Endodermal cell (in vitro differentiated cells): ENCODE results near the gene CDC14B. TPM values are rescaled to one million over a fixed set of nuclear protein-coding genes. Genes with fewer than 3 reads are reported as not detected.
A peak's percentile ranks its signal among the peaks of the same experiment; 100 is the strongest.
"Not testable (repeated sequence)": the region's sequence is repeated elsewhere in the genome, so short reads cannot be mapped to it uniquely, and the experiment has no call there.

ENCODE experiments used
- DNase-seq: peaks from one replicate; pipeline ENCODE4 v3.0.0-alpha.2; 2017
- H3K27ac ChIP-seq: 2 replicates; pipeline ENCODE4 v1.5.1; 2013; ENCODE audit warnings: mild to moderate bottlenecking, low read depth, low read length, moderate library complexity
- H3K27me3 ChIP-seq: 2 replicates; pipeline ENCODE4 v1.6.1; 2013; ENCODE audit warnings: mild to moderate bottlenecking, low read length, moderate library complexity; ENCODE audit not compliant: insufficient read depth, control insufficient read depth, poor library complexity, severe bottlenecking
- H3K36me3 ChIP-seq: 2 replicates; pipeline ENCODE4 v1.7.0; 2013; ENCODE audit warnings: mild to moderate bottlenecking, low read length, moderate library complexity; ENCODE audit not compliant: control insufficient read depth, insufficient read depth
- H3K4me1 ChIP-seq: one replicate; pipeline ENCODE4 v1.7.0; 2013; ENCODE audit warnings: low read length; ENCODE audit not compliant: control insufficient read depth, insufficient read depth
- H3K4me3 ChIP-seq: 2 replicates; pipeline ENCODE4 v1.5.1; 2013; ENCODE audit warnings: mild to moderate bottlenecking, low read length, moderate library complexity
- H3K9ac ChIP-seq: 2 replicates; pipeline ENCODE4 v1.6.1; 2013; ENCODE audit warnings: mild to moderate bottlenecking, low read length, moderate library complexity; ENCODE audit not compliant: poor library complexity, severe bottlenecking; ENCODE audit errors: extremely low read depth
- H3K9me3 ChIP-seq: 2 replicates; pipeline ENCODE4 v1.6.1; 2013; ENCODE audit warnings: mild to moderate bottlenecking, low read length, moderate library complexity; ENCODE audit not compliant: control insufficient read depth
- H3K27ac Mint-ChIP-seq: 2 replicates; pipeline ENCODE4 v1.8.0; 2020; ENCODE audit warnings: mixed read lengths
- H3K27me3 Mint-ChIP-seq: 2 replicates; pipeline ENCODE4 v1.8.0; 2021; ENCODE audit warnings: mild to moderate bottlenecking, mixed read lengths; ENCODE audit not compliant: insufficient read depth
- H3K36me3 Mint-ChIP-seq: 2 replicates; pipeline ENCODE4 v1.8.0; 2020; ENCODE audit warnings: low read depth, mixed read lengths
- H3K4me1 Mint-ChIP-seq: 2 replicates; pipeline ENCODE4 v1.8.0; 2020; ENCODE audit warnings: mixed read lengths
- H3K4me3 Mint-ChIP-seq: 2 replicates; pipeline ENCODE4 v1.8.0; 2020; ENCODE audit warnings: mild to moderate bottlenecking, moderate library complexity, mixed read lengths
- H3K9me3 Mint-ChIP-seq: 2 replicates; pipeline ENCODE4 v1.8.0; 2020; ENCODE audit warnings: mild to moderate bottlenecking, mixed read lengths
- CTCF ChIP-seq: fragments of 200-600 bp; sonication (generic); conservative IDR thresholded peaks from 2 replicates; pipeline ENCODE4 v1.5.0; 2021; ENCODE audit warnings: antibody characterized with exemption, mild to moderate bottlenecking
- WGBS, 2 experiments: methylation state at CpG; one replicate each; pipeline versions ENCODE4 v1.1.5 to v1.1.7; 2013; ENCODE audit warnings: missing lambda C conversion rate in 2 of 2, mixed read lengths in 1 of 2; ENCODE audit not compliant: insufficient coverage in 1 of 2, insufficient read length in 1 of 2; 5-methylcytosine and 5-hydroxymethylcytosine counted together
- total RNA-seq, 2 donors: library from RNA; stranded (reverse); fragmentation: NEBNext Ultra II Directional in 1 of 2; extraction: Animal tissue kit (Norgen Biotek cat#: 25700) in 1 of 2; gene quantifications; 2 replicates in 1 of 2; 3 replicates in 1 of 2; pipeline ENCODE4 v1.2.1, GENCODE V29; 2021

CDC14B gene
- total RNA-seq, 2 donors from 2014 or later, result 47.5 to 48.3 TPM

- DNase-seq, result peak; percentile 61
- H3K27ac ChIP-seq, H3K9ac ChIP-seq, H3K9me3 ChIP-seq, H3K4me3 Mint-ChIP-seq, H3K4me3 ChIP-seq, H3K36me3 Mint-ChIP-seq, H3K27me3 Mint-ChIP-seq, H3K4me1 ChIP-seq, H3K36me3 ChIP-seq, H3K4me1 Mint-ChIP-seq, H3K27me3 ChIP-seq: not testable (repeated sequence)
- Mint-ChIP-seq H3K27ac (peak overlapping the region; percentile 80), H3K9me3 (peaks cover 24% of the 10 kb centered on the region)
- WGBS, 2 experiments, result 81 to 83% methylated on average over 9 to 15 of the region's 15 CpGs
- peak; percentile 94 for TF ChIP-seq CTCF
Measured at GRCh38 chr9:96666653-96667362, 47.2 kb upstream of the CDC14B start.

- no peak overlapping the region for H3K4me3 Mint-ChIP-seq
- H3K27ac ChIP-seq, result no peak overlapping the region
- no peak for TF ChIP-seq CTCF
- peak; percentile 22 for DNase-seq
- no peak overlapping the region for H3K4me3 ChIP-seq
- H3K4me1 Mint-ChIP-seq, result no peaks in the 10 kb centered on the region
- no peaks in the 10 kb centered on the region for H3K27me3 ChIP-seq
- WGBS, 2 experiments, result 93 to 100% methylated on average over 4 to 6 of the region's 6 CpGs
- no peaks in the 10 kb centered on the region for H3K36me3 ChIP-seq
- no peaks in the 10 kb centered on the region for H3K27me3 Mint-ChIP-seq
- H3K9ac ChIP-seq, result no peak overlapping the region
- H3K36me3 Mint-ChIP-seq, result no peaks in the 10 kb centered on the region
- H3K27ac Mint-ChIP-seq, result peak overlapping the region; percentile 4
- H3K4me1 ChIP-seq, result no peaks in the 10 kb centered on the region
- peaks cover 18% of the 10 kb centered on the region for H3K9me3 Mint-ChIP-seq
- peaks cover 9% of the 10 kb centered on the region for H3K9me3 ChIP-seq
Measured at GRCh38 chr9:96665789-96666188, 46.1 kb upstream of the CDC14B start.

GRCh38 chr9:96663506-96664120 lies 44.0 kb upstream of the CDC14B start:
- Mint-ChIP-seq H3K27ac (no peak overlapping the region), H3K27me3 (no peaks in the 10 kb centered on the region), H3K9me3 (no peaks in the 10 kb centered on the region), H3K36me3 (no peaks in the 10 kb centered on the region), H3K4me1 (no peaks in the 10 kb centered on the region), H3K4me3 (no peak overlapping the region)
- Histone ChIP-seq H3K4me1 (no peaks in the 10 kb centered on the region), H3K9me3 (no peaks in the 10 kb centered on the region), H3K36me3 (no peaks in the 10 kb centered on the region), H3K27ac (no peak overlapping the region), H3K9ac (no peak overlapping the region), H3K27me3 (no peaks in the 10 kb centered on the region), H3K4me3 (no peak overlapping the region)
- no peak for TF ChIP-seq CTCF
- DNase-seq, result peak; percentile 47
- 96 to 97% methylated on average over 12 to 20 of the region's 20 CpGs for WGBS, 2 experiments
